HepG2 (cell line): ENCODE measurements around the gene NEK5. TPM values are rescaled to one million over a fixed set of nuclear protein-coding genes. Genes with fewer than 3 reads are reported as not detected.

Experiments
- HCFC1 ChIP-seq: fragments of 150-350 bp; IDR thresholded peaks from 2 replicates; pipeline ENCODE4 v1.6.1; 2014; ENCODE audit warnings: low read depth, low read length
- KDM3A ChIP-seq: IDR thresholded peaks from 2 replicates; pipeline ENCODE4 v1.6.1; 2018; ENCODE audit warnings: low read depth, missing compliant biosample characterization
- KMT2A ChIP-seq: sonication (generic); formaldehyde crosslinking; IDR thresholded peaks from 2 replicates; pipeline ENCODE4 v1.4.0; 2020; ENCODE audit warnings: missing genetic modification reagents
- MNT ChIP-seq: fragments of 450-650 bp; IDR thresholded peaks from 2 replicates; pipeline ENCODE4 v1.6.1; 2016
- MTA3 ChIP-seq: sonication (generic); formaldehyde crosslinking; IDR thresholded peaks from 2 replicates; pipeline ENCODE4 v1.4.0; 2020; ENCODE audit warnings: missing genetic modification reagents
- PHF21A ChIP-seq: sonication (generic); formaldehyde crosslinking; IDR thresholded peaks from 2 replicates; pipeline ENCODE4 v1.5.0; 2020; ENCODE audit warnings: mild to moderate bottlenecking, missing genetic modification reagents
- RBM39 ChIP-seq: fragments of 200-400 bp; formaldehyde crosslinking; IDR thresholded peaks from one replicate; pipeline ENCODE4 v1.6.1; 2018; ENCODE audit warnings: antibody characterized with exemption, mild to moderate bottlenecking, low read depth, low read length; ENCODE audit not compliant: poor library complexity, severe bottlenecking
- RFX3 ChIP-seq: IDR thresholded peaks from 2 replicates; pipeline ENCODE4 v1.6.1; 2016; ENCODE audit warnings: missing biosample characterization, missing genetic modification reagents
- RFX5 ChIP-seq: IDR thresholded peaks from 2 replicates; pipeline ENCODE4 v1.6.1; 2011; ENCODE audit warnings: low read depth, low read length, improper control_type of control experiment
- RXRA ChIP-seq: sonication (generic); formaldehyde crosslinking; IDR thresholded peaks from 2 replicates; pipeline ENCODE4 v1.5.1; 2020; ENCODE audit warnings: missing genetic modification reagents
- SOX6 ChIP-seq, 2 experiments: fragments of 450-650 bp in 1 of 2; sonication (generic) in 1 of 2; formaldehyde crosslinking in 1 of 2; IDR thresholded peaks; 2 replicates each; pipeline versions ENCODE4 v1.4.0 to v1.6.1; 2017 to 2020; ENCODE audit warnings: antibody characterized with exemption in 1 of 2, mild to moderate bottlenecking in 1 of 2, missing genetic modification reagents in 1 of 2
- SP5 ChIP-seq: IDR thresholded peaks from 2 replicates; pipeline ENCODE4 v1.6.1; 2016; ENCODE audit warnings: low read depth, borderline replicate concordance
- SYNCRIP ChIP-seq: fragments of 200-400 bp; formaldehyde crosslinking; IDR thresholded peaks from 2 replicates; pipeline ENCODE4 v1.6.1; 2018; ENCODE audit warnings: mild to moderate bottlenecking, low read depth, low read length; ENCODE audit not compliant: insufficient read depth
- U2AF1 ChIP-seq: fragments of 200-400 bp; formaldehyde crosslinking; optimal IDR thresholded peaks from 2 replicates; pipeline ENCODE3; 2017; ENCODE audit warnings: mild to moderate bottlenecking, low read depth, low read length
- XRCC5 ChIP-seq: fragments of 200-400 bp; formaldehyde crosslinking; optimal IDR thresholded peaks from 2 replicates; pipeline ENCODE3; 2017; ENCODE audit warnings: mild to moderate bottlenecking, low read length
- ZNF367 ChIP-seq: sonication (generic); formaldehyde crosslinking; IDR thresholded peaks from 2 replicates; pipeline ENCODE4 v1.4.0; 2020; ENCODE audit warnings: missing genetic modification reagents, borderline replicate concordance
- ZNF567 ChIP-seq: sonication (generic); formaldehyde crosslinking; IDR thresholded peaks from 2 replicates; pipeline ENCODE4 v1.8.1; 2023; ENCODE audit warnings: mild to moderate bottlenecking, missing genetic modification reagents, borderline replicate concordance
- ZNF691 ChIP-seq: sonication (generic); formaldehyde crosslinking; IDR thresholded peaks from 2 replicates; pipeline ENCODE4 v1.4.0; 2020; ENCODE audit warnings: missing genetic modification reagents, low read depth, mild to moderate bottlenecking, borderline replicate concordance
- ZNF710 ChIP-seq: sonication (generic); formaldehyde crosslinking; IDR thresholded peaks from 2 replicates; pipeline ENCODE4 v1.5.0; 2020; ENCODE audit warnings: mild to moderate bottlenecking, missing genetic modification reagents, borderline replicate concordance
- ZSCAN21 ChIP-seq: sonication (generic); formaldehyde crosslinking; IDR thresholded peaks from 2 replicates; pipeline ENCODE4 v1.8.0; 2022; ENCODE audit warnings: mild to moderate bottlenecking, missing genetic modification reagents, moderate library complexity, borderline replicate concordance
- ZSCAN29 ChIP-seq: sonication (generic); formaldehyde crosslinking; conservative IDR thresholded peaks from 2 replicates; pipeline ENCODE4 v1.4.0; 2020; ENCODE audit warnings: mild to moderate bottlenecking, missing genetic modification reagents
- polyA plus RNA-seq, 8 experiments: library from polyadenylated mRNA; depleted of rRNA in 3 of 8; stranded (reverse) in 7 of 8; unstranded in 1 of 8; fragments of >200 nt; fragmentation: Illumina TruSeq in 4 of 8; extraction: Trizol in 4 of 8; gene quantifications; 2 replicates each; pipeline versions ENCODE4 v1.2.1 to v1.2.3, GENCODE V29; 2011 to 2016; ENCODE audit warnings: low read depth in 4 of 8, missing spikeins in 1 of 8, mixed read lengths in 1 of 8; ENCODE audit not compliant: insufficient read depth in 1 of 8
- total RNA-seq, 5 experiments: library from RNA; depleted of rRNA; stranded (reverse); fragments of >200 nt; fragmentation: Illumina TruSeq; extraction: Trizol; gene quantifications; 2 replicates each; pipeline ENCODE4 v1.2.3, GENCODE V29; 2016; ENCODE audit warnings: low read depth in 1 of 5
- TF ChIP-seq, protein P1 (sequence below): sonication (generic); formaldehyde crosslinking; IDR thresholded peaks from 2 replicates; pipeline ENCODE4 v1.4.0; 2020; ENCODE audit warnings: mild to moderate bottlenecking, missing genetic modification reagents

NEK5 gene
- total and polyA plus RNA-seq, 2 of the 13 experiments (the other 11 are each of a cell fraction or from before 2014, with no cell fraction given) = 0.12 to 0.22 TPM

- TF ChIP-seq ZNF567 (CRISPR knock-in tag) = 0 out of 2 replicates have a peak, but pooled peaks have one; percentile 48
- no peak for TF ChIP-seq ZNF367 (CRISPR knock-in tag)
- TF ChIP-seq ZSCAN21 = peak; percentile 53; the same call in 1 of the 2 replicates
- peak; percentile 92 for TF ChIP-seq KDM3A (CRISPR knock-in tag)
- peak; percentile 74 for TF ChIP-seq KMT2A (CRISPR knock-in tag)
- TF ChIP-seq ZNF691 = 0 out of 2 replicates have a peak, but pooled peaks have one; percentile 48
- no peak for TF ChIP-seq SOX6 (IDR thresholded peaks at IDR 0.05)
- TF ChIP-seq SOX6 (CRISPR knock-in tag; IDR thresholded peaks at IDR 0.05) = peak; percentile 35; the same call in 1 of the 2 replicates
- TF ChIP-seq, protein P1, sequence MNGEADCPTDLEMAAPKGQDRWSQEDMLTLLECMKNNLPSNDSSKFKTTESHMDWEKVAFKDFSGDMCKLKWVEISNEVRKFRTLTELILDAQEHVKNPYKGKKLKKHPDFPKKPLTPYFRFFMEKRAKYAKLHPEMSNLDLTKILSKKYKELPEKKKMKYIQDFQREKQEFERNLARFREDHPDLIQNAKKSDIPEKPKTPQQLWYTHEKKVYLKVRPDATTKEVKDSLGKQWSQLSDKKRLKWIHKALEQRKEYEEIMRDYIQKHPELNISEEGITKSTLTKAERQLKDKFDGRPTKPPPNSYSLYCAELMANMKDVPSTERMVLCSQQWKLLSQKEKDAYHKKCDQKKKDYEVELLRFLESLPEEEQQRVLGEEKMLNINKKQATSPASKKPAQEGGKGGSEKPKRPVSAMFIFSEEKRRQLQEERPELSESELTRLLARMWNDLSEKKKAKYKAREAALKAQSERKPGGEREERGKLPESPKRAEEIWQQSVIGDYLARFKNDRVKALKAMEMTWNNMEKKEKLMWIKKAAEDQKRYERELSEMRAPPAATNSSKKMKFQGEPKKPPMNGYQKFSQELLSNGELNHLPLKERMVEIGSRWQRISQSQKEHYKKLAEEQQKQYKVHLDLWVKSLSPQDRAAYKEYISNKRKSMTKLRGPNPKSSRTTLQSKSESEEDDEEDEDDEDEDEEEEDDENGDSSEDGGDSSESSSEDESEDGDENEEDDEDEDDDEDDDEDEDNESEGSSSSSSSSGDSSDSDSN (CRISPR knock-in tag) = peak; percentile 79
- TF ChIP-seq SYNCRIP = no peak
- TF ChIP-seq MNT = peak; percentile 53
- TF ChIP-seq ZNF710 (CRISPR knock-in tag) = peak; percentile 70; the same call in 1 of the 2 replicates
- no peak for TF ChIP-seq HCFC1
- peak; percentile 84; the same call in 1 of the 2 replicates for TF ChIP-seq ZSCAN29 (CRISPR knock-in tag)
- TF ChIP-seq RXRA (CRISPR knock-in tag) = peak; percentile 50; the same call in 1 of the 2 replicates
- TF ChIP-seq U2AF1 = no peak
- no peak for TF ChIP-seq MTA3 (CRISPR knock-in tag)
- TF ChIP-seq XRCC5 = peak; percentile 89
- peak; percentile 29 for TF ChIP-seq RBM39
- TF ChIP-seq PHF21A = peak; percentile 9; the same call in 1 of the 2 replicates
- 0 out of 2 replicates have a peak, but pooled peaks have one; percentile 18 for TF ChIP-seq RFX5
- TF ChIP-seq RFX3 (CRISPR knock-in tag) = peak; percentile 82
- 0 out of 2 replicates have a peak, but pooled peaks have one; percentile 15 for TF ChIP-seq SP5
These were observed at the start of gene NEK5 (continued) for GRCh38 chr13:52128714-52129700.
